HG03432 (cell line): Measurements from ENCODE around the gene PYCR2.
"Not testable (repeated sequence)": the region's sequence is repeated elsewhere in the genome, so short reads cannot be mapped to it uniquely, and the experiment has no call there.

Experiments
- ATAC-seq: cut with Tn5 transposase; IDR thresholded peaks from one replicate; pipeline ENCODE4 v1.9.1; 2021; ENCODE audit warnings: mild to moderate bottlenecking, moderate library complexity; ENCODE audit not compliant: unreplicated experiment

PYCR2 gene

GRCh38 chr1:225892307-225892706 lies 31.7 kb downstream of the PYCR2 start:
- no peak for ATAC-seq

- ATAC-seq, result no peak
Measured at GRCh38 chr1:225891229-225891972, 32.6 kb downstream of the PYCR2 start.

GRCh38 chr1:225890346-225891228 lies 33.5 kb downstream of the PYCR2 start:
- ATAC-seq, result no peak

GRCh38 chr1:225889743-225890142 lies 34.3 kb downstream of the PYCR2 start:
- no peak for ATAC-seq

GRCh38 chr1:225888898-225889601 lies 35.0 kb downstream of the PYCR2 start, which contains the start of gene LEFTY1:
TSS of gene LEFTY1 (minus strand) at chr1:225889146. CDS start at chr1:225889066, 80 bp downstream.
- ATAC-seq, result no peak

GRCh38 chr1:225888289-225888897 lies 35.7 kb downstream of the PYCR2 start:
- ATAC-seq, result no peak

GRCh38 chr1:225887554-225888288 lies 36.3 kb downstream of the PYCR2 start:
- ATAC-seq, result not testable (repeated sequence)

GRCh38 chr1:225887030-225887314 lies 37.1 kb downstream of the PYCR2 start:
- ATAC-seq, result no peak

- ATAC-seq, result no peak
Measured at GRCh38 chr1:225886159-225887029, 37.7 kb downstream of the PYCR2 start.

DNA sequence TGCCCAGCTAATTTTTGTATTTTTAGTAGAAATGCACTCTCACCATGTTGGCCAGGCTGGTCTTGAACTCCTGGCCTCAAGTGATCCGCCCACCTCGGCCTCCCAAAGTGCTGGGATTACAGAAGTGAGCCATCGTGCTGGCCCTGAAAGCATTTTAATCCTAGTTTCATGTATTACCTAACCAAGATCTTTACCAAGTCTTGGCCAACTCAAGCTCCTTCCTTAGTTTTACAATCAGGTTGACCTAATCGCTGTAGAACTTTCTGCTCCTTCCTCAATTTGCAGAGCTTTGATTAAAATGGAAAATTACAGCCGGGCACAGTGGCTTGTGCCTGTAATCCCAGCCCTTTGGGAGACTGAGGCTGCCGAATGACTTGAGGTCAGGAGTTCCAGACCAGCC lies 38.7 kb downstream of the PYCR2 start:
- ATAC-seq, result no peak

GRCh38 chr1:225883616-225884265 lies 40.3 kb downstream of the PYCR2 start:
- ATAC-seq, result no peak

- peak; percentile 38 for ATAC-seq
Measured at GRCh38 chr1:225882694-225883615, 41.1 kb downstream of the PYCR2 start.

DNA sequence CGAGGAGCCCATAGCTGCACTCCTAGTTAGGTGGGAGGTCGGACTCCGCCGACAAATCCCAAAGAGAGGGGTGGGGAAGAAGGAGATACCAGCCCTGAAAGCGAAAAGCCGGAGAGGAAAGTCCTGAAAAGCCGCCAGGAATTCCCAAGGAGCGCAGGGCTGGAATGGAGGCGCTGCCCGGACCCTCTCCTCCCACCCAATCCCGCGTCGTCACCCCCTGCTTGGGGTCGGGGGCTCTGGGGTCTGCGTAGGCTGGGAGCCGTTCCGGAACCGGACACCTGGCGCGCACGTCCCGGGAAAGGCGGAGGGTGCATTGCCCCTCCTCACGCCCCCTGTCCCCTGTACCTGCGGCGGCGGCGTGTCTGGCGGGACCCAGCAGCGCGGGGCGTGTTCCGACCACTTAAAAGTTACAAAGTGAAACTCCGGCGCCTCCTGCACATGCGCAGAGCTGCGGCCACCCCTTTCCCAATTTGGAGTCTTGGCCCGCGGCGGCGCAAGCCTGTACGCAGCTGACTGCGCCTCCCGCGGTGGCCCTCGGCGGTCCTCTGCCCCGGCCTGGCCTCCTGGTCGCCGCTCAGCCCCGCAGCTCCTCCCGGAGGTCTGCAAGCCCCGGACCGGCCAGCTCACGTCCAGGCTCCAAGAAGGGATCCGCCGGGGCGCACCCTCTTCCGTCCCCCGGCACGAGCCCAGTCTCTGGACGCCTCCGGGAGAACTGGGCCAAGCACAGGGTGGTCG lies 41.9 kb downstream of the PYCR2 start, which contains the start of gene TMEM63A:
Gene TMEM63A (minus strand): TSS at position 422 of the 735 bp plus-strand sequence. CDS start 4,800 bp downstream, outside the sequence.
- ATAC-seq, result peak; percentile 75

DNA sequence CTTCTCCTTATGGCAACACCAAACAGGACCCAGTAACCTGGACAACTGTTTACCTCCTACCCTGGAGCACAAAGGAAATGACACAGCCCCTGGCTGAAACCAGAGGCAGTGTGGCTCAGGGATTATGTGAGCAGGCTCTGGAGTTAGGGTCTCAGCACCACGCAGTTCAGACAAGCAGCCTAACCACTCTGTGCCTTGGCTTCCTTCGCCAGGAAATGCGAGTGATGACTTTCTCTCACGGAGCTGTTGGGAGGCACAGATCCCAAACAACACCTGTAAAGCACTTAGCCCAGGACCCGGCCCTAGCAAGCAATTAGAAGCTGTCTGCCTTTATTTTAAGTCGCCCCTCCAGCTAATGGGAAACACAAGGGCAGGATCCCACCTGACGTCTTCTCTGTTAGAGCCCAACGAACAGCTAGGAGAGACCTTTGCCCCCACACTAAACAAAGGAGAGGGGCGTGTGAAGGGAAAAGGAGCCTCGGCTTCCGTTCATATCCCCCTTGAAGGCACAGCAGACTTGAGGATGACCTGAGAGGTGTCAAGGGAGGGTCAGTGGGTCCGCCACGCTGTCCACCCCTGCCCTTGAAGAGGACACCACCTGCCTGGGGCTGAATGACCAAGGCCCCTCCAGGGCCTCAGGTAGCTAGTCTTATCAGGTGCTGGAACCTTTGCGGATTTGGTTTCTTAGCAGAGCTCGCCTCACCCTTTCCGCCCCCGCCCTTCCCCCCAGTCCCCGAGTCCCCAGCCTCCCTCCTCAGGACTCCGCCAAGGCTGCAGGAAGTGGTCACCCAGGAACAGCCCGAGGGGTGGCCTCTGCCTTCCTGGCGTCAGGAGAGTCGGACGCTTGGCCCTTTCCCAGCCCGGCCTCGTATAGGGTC lies 42.7 kb downstream of the PYCR2 start:
- ATAC-seq, result peak; percentile 35

GRCh38 chr1:225880636-225881035 lies 43.4 kb downstream of the PYCR2 start:
- no peak for ATAC-seq

DNA sequence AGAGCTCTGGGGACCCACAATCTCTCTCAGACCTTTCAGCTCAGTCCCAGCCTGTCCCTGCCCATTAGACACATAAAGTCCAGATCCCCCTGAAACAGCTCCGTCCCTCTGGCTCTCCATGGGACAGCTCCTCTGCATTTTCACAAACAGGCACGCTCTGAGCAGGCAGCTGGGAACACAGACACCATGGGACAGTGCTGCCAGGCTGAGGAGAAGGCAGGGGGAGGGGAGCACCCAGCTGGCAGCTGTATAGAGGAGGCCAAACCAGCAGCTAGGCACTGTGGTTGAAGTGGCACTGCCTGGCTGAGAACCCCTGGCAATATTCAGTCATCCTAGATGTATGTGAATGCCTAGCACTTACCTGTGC lies 43.8 kb downstream of the PYCR2 start:
- ATAC-seq, result no peak
